ENCODE results near the gene PAIP1. TPM values are rescaled to one million over a fixed set of nuclear protein-coding genes. Genes with fewer than 3 reads are reported as not detected.
"Not testable (repeated sequence)": the region's sequence is repeated elsewhere in the genome, so short reads cannot be mapped to it uniquely, and the experiment has no call there.

The PAIP1 gene
- total RNA-seq, 4 donors from 2014 or later: 41.5 to 69.1 (median 47.4) TPM

DNA sequence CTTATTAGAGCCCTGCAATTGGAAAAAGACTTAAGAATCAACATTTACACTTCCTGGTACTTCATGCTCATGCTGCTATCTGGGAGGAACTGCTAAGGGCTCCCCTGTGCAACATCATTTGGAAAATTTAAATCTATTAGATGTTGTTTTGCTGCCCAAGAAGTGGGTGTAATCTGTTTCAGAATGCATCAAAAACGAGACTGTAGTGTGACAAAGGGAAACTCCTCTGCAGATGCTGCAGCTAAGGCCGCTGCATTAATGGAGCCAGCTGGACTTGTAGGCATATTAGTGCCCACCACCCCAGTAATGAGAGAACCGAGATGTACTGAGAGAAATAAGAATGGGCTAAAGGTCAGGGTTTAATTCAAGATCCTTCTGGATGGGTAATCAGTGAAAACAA, 11.1 kb upstream of the PAIP1 start:
- WGBS: 84% methylated on average over 3 of the region's 3 CpGs
- no peak for TF ChIP-seq EP300 (IDR thresholded peaks at IDR 0.05)
- TF ChIP-seq, protein P1, sequence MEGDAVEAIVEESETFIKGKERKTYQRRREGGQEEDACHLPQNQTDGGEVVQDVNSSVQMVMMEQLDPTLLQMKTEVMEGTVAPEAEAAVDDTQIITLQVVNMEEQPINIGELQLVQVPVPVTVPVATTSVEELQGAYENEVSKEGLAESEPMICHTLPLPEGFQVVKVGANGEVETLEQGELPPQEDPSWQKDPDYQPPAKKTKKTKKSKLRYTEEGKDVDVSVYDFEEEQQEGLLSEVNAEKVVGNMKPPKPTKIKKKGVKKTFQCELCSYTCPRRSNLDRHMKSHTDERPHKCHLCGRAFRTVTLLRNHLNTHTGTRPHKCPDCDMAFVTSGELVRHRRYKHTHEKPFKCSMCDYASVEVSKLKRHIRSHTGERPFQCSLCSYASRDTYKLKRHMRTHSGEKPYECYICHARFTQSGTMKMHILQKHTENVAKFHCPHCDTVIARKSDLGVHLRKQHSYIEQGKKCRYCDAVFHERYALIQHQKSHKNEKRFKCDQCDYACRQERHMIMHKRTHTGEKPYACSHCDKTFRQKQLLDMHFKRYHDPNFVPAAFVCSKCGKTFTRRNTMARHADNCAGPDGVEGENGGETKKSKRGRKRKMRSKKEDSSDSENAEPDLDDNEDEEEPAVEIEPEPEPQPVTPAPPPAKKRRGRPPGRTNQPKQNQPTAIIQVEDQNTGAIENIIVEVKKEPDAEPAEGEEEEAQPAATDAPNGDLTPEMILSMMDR (IDR thresholded peaks at IDR 0.05): no peak
- TF ChIP-seq POLR2AphosphoS5 (IDR thresholded peaks at IDR 0.05): no peak
- TF ChIP-seq POLR2A (IDR thresholded peaks at IDR 0.05): no peak
- DNase-seq (ENCODE audit: low spot score in 2 of 2): no peak
- Histone ChIP-seq H3K9me3 (no peaks in the 10 kb centered on the region), H3K27ac (no peak overlapping the region), H3K36me3 (no peaks in the 10 kb centered on the region), H3K4me3 (no peak overlapping the region), H3K4me1 (peaks cover 10% of the 10 kb centered on the region), H3K27me3 (no peaks in the 10 kb centered on the region)

DNA sequence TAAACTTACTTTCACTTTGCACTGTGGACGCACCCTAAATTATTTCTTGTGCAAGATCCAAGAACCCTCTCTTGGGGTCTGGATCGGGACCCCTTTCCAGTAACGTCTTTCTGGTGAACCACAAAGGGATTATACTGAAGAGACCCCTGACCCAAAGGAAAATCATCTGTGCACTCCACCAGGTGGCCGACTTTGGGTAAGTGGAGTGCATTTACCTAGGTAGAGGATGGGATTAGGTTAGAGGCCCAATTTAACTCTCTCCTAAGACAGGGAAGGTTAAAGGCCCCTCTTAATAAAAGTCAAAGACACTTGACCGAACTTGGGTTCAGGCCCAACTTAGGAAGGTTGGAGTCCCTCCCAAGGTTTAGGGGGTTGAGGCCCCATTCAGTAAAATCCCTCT, 8.2 kb upstream of the PAIP1 start:
- Histone ChIP-seq H3K4me3 (no peak overlapping the region), H3K4me1 (no peaks in the 10 kb centered on the region), H3K27ac (no peak overlapping the region), H3K27me3 (no peaks in the 10 kb centered on the region), H3K36me3 (no peaks in the 10 kb centered on the region), H3K9me3 (no peaks in the 10 kb centered on the region)
- no peak for DNase-seq (ENCODE audit: low spot score in 2 of 2)
- WGBS: 86% methylated on average over 5 of the region's 5 CpGs
- no peak for TF ChIP-seq EP300 (IDR thresholded peaks at IDR 0.05)
- no peak for TF ChIP-seq POLR2AphosphoS5 (IDR thresholded peaks at IDR 0.05)
- TF ChIP-seq, protein P1 (IDR thresholded peaks at IDR 0.05): no peak
- TF ChIP-seq POLR2A (IDR thresholded peaks at IDR 0.05): no peak

DNA sequence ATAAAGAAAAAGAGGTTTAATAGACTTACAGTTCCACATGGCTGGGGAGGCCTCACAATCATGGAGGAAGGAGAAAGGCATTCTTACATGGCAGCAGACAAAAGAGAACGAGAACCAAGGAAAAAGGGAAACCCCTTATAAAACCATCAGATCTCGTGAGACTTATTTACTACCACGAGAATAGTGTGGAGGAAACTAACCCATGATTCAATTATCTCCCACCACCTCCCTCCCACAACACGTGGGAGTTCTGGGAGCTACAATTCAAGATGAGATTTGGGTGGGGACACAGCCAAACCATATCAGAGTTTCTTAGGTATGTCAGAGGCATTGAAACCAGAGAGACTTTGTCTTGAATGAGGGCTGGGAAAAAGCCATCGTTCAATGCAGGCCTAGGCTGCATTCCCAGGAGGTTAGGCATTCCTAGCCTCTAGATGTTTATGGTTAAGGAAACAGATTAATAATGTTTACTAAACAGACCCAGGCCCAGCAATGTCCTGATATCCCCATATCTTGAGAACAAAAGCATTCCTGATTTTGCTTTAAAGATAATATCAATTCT, 7.5 kb upstream of the PAIP1 start:
- H3K4me1 ChIP-seq: no peaks in the 10 kb centered on the region
- H3K9me3 ChIP-seq: no peaks in the 10 kb centered on the region
- H3K4me3 ChIP-seq: no peak overlapping the region
- H3K36me3 ChIP-seq: no peaks in the 10 kb centered on the region
- H3K27ac ChIP-seq: no peak overlapping the region
- H3K27me3 ChIP-seq: no peaks in the 10 kb centered on the region
- no peak for DNase-seq (ENCODE audit: low spot score in 2 of 2)
- no peak for TF ChIP-seq EP300 (IDR thresholded peaks at IDR 0.05)
- WGBS: 68% methylated on average over 5 of the region's 5 CpGs

DNA sequence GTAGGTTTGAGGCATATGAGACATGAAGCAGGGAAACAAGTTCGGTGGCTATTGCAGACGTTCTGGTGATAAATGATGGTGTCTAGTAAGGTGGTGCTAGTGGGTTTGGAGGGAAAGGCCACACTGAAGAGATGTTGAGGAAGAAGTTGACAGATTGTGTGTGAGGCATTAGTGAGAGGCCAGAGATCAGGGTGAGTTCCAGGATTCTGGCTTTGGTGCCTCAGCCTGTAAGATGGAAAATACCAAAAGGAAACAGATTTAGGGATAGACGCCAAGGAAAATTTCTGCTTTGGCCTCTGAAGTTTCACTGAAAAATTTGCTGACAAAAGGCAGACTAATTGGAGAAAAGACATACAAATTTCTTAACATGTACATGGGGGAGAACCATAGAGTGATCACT, 6.4 kb upstream of the PAIP1 start:
- no peak overlapping the region for H3K4me3 ChIP-seq
- TF ChIP-seq, protein P1 (IDR thresholded peaks at IDR 0.05): no peak
- no peak for TF ChIP-seq EP300 (IDR thresholded peaks at IDR 0.05)
- no peak for TF ChIP-seq POLR2A (IDR thresholded peaks at IDR 0.05)
- TF ChIP-seq POLR2AphosphoS5 (IDR thresholded peaks at IDR 0.05): no peak
- no peak for DNase-seq (ENCODE audit: low spot score in 2 of 2)
- H3K36me3 ChIP-seq: no peaks in the 10 kb centered on the region
- 51% methylated on average over 3 of the region's 3 CpGs for WGBS
- no peak overlapping the region for H3K27ac ChIP-seq
- no peaks in the 10 kb centered on the region for H3K9me3 ChIP-seq
- no peaks in the 10 kb centered on the region for H3K4me1 ChIP-seq
- no peaks in the 10 kb centered on the region for H3K27me3 ChIP-seq

DNA sequence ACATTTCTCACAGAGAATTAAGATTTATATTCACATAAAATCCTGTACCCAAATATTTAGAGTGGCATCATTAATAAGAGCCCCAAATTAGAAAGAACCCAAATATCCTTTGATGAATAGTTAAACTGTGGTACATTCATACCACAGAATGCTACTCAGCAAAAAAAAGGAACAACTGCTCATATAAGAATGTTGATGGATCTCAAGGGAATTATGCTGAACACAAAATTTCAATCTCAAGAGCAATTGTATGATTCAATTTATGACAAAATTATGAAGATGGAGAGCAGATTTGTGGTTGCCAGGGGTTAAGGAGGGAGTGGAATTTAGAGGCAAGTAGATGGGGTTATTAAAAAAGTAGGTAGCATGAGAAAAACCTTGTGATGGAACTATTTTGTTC, 4.5 kb upstream of the PAIP1 start:
- Histone ChIP-seq H3K9me3 (no peaks in the 10 kb centered on the region), H3K36me3 (no peaks in the 10 kb centered on the region), H3K4me3 (no peak overlapping the region), H3K4me1 (peaks cover 8% of the 10 kb centered on the region), H3K27ac (no peak overlapping the region), H3K27me3 (no peaks in the 10 kb centered on the region)
- no peak for DNase-seq (ENCODE audit: low spot score in 2 of 2)
- TF ChIP-seq POLR2A (IDR thresholded peaks at IDR 0.05) (no peak), EP300 (IDR thresholded peaks at IDR 0.05) (no peak)

DNA sequence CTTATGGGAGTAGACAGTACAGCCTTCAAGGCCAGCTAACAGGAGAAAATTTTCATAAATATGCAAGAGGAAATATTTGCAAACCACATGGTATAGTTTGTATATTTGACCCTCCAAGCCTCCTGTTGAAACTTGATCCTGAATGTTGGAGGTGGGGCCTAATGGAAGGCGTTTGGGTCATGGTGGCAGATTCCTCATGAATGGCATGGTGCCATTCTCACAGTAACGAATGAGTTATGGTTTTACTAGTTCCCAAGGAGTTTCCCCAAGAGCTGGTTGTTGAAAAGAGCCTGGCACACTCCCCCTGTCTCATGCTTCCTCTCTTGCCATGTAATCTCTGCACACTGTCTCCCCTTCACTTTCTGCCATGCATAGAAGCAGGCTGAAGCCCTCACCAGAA, 3.3 kb upstream of the PAIP1 start:
- Histone ChIP-seq H3K27me3 (no peaks in the 10 kb centered on the region), H3K36me3 (no peaks in the 10 kb centered on the region), H3K4me3 (no peak overlapping the region), H3K27ac (no peak overlapping the region), H3K4me1 (peaks cover 17% of the 10 kb centered on the region), H3K9me3 (no peaks in the 10 kb centered on the region)
- DNase-seq (ENCODE audit: low spot score in 2 of 2): no peak
- TF ChIP-seq EP300 (IDR thresholded peaks at IDR 0.05): no peak
- TF ChIP-seq POLR2A (IDR thresholded peaks at IDR 0.05): no peak
- TF ChIP-seq, protein P1 (IDR thresholded peaks at IDR 0.05): no peak
- no peak for TF ChIP-seq POLR2AphosphoS5 (IDR thresholded peaks at IDR 0.05)
- 18% methylated on average over 2 of the region's 2 CpGs for WGBS

DNA sequence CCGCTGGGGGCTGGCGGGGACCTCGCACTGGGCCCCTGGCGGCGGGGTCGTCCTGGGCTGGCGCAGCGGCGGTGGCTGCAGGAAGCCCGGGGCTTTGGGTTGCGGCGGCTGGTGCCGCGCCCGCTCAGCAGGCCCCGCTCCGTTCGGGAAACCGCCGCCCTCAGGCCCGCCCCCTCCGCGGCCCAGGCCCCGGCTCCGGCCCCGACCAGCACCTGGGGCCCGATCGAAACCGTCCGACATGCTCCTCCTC, 345 bp downstream of the PAIP1 start:
- H3K9me3 ChIP-seq; H3K27me3 ChIP-seq; DNase-seq (ENCODE audit: low spot score in 2 of 2); H3K36me3 ChIP-seq: not testable (repeated sequence)
- H3K4me1 ChIP-seq: peaks cover 46% of the 10 kb centered on the region
- H3K4me3 ChIP-seq: peak overlapping the region; percentile 84
- WGBS: 0% methylated on average over 15 of the region's 30 CpGs
- H3K27ac ChIP-seq: peak overlapping the region; percentile 98

Data from suprapubic skin (tissue), 4 donors.